Measurements from ENCODE around the gene ELOVL5.

The ELOVL5 gene

DNA sequence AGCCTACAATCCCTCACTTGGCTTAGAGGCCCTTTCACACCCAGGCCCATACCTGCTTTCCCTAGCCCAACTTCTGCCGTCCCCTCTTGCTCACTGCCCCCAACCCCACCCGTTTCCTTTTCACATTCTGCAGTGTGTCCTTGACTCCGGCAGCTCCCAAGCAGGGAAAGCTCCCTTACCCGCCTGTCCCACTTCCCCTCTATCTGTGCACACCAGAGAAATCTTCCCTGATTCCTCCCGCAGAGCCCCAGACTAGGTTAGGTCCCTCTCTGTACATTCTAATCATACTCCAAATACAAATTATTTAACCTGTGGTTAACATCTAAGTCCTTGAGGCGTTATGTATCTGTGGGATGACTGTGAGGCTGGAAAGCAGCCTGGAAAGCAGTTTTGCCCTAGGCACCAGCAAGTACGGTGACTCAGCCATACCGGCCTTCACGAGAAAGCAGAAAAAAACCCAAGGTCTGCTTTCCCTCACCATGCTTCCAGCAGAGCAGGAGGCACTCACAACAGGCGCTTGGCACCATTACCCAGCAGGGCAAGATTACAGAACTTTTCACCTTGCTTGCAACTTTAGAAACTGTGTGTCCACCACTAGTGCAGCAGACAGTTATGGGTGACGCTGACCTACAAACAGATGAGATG, 22.3 kb downstream of the ELOVL5 start:
- no peak for TF ChIP-seq FOXP2 (optimal IDR thresholded peaks at IDR 0.05; ENCODE audit: borderline replicate concordance, extremely low read depth, extremely low read length, insufficient read depth)
- TF ChIP-seq SIN3A (IDR thresholded peaks at IDR 0.05; ENCODE audit: borderline replicate concordance, insufficient read depth, low read length) = peak; percentile 29; the same call in 1 of the 2 replicates

GRCh38 chr6:53325785-53326184, 23.0 kb downstream of the ELOVL5 start:
- TF ChIP-seq FOXP2 (optimal IDR thresholded peaks at IDR 0.05; ENCODE audit: borderline replicate concordance, extremely low read depth, extremely low read length, insufficient read depth) = no peak
- TF ChIP-seq, protein P1, sequence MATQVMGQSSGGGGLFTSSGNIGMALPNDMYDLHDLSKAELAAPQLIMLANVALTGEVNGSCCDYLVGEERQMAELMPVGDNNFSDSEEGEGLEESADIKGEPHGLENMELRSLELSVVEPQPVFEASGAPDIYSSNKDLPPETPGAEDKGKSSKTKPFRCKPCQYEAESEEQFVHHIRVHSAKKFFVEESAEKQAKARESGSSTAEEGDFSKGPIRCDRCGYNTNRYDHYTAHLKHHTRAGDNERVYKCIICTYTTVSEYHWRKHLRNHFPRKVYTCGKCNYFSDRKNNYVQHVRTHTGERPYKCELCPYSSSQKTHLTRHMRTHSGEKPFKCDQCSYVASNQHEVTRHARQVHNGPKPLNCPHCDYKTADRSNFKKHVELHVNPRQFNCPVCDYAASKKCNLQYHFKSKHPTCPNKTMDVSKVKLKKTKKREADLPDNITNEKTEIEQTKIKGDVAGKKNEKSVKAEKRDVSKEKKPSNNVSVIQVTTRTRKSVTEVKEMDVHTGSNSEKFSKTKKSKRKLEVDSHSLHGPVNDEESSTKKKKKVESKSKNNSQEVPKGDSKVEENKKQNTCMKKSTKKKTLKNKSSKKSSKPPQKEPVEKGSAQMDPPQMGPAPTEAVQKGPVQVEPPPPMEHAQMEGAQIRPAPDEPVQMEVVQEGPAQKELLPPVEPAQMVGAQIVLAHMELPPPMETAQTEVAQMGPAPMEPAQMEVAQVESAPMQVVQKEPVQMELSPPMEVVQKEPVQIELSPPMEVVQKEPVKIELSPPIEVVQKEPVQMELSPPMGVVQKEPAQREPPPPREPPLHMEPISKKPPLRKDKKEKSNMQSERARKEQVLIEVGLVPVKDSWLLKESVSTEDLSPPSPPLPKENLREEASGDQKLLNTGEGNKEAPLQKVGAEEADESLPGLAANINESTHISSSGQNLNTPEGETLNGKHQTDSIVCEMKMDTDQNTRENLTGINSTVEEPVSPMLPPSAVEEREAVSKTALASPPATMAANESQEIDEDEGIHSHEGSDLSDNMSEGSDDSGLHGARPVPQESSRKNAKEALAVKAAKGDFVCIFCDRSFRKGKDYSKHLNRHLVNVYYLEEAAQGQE (IDR thresholded peaks at IDR 0.05; ENCODE audit: insufficient read depth in 1 of 2, low read depth in 2 of 2, low read length in 2 of 2) = no peak
- TF ChIP-seq TAF1 (IDR thresholded peaks at IDR 0.05; ENCODE audit: borderline replicate concordance, insufficient read depth, low read length) = no peak
- TF ChIP-seq POLR2AphosphoS5 (IDR thresholded peaks at IDR 0.05; ENCODE audit: low read depth, low read length) = no peak
- TF ChIP-seq SIN3A (IDR thresholded peaks at IDR 0.05; ENCODE audit: borderline replicate concordance, insufficient read depth, low read length) = no peak

GRCh38 chr6:53322188-53323029, 26.3 kb downstream of the ELOVL5 start:
- TF ChIP-seq SIN3A (IDR thresholded peaks at IDR 0.05; ENCODE audit: borderline replicate concordance, insufficient read depth, low read length) (no peak), TAF1 (IDR thresholded peaks at IDR 0.05; ENCODE audit: borderline replicate concordance, insufficient read depth, low read length) (no peak), POLR2AphosphoS5 (IDR thresholded peaks at IDR 0.05; ENCODE audit: low read depth, low read length) (no peak), FOXP2 (optimal IDR thresholded peaks at IDR 0.05; ENCODE audit: borderline replicate concordance, extremely low read depth, extremely low read length, insufficient read depth) (no peak)
- TF ChIP-seq, protein P1 (IDR thresholded peaks at IDR 0.05; ENCODE audit: insufficient read depth in 1 of 2, low read depth in 2 of 2, low read length in 2 of 2) = no peak

- no peak for TF ChIP-seq POLR2AphosphoS5 (IDR thresholded peaks at IDR 0.05; ENCODE audit: low read depth, low read length)
- TF ChIP-seq TAF1 (IDR thresholded peaks at IDR 0.05; ENCODE audit: borderline replicate concordance, insufficient read depth, low read length) = no peak
- TF ChIP-seq FOXP2 (optimal IDR thresholded peaks at IDR 0.05; ENCODE audit: borderline replicate concordance, extremely low read depth, extremely low read length, insufficient read depth) = no peak
- TF ChIP-seq, protein P1 (IDR thresholded peaks at IDR 0.05; ENCODE audit: insufficient read depth in 1 of 2, low read depth in 2 of 2, low read length in 2 of 2) = no peak
- no peak for TF ChIP-seq SIN3A (IDR thresholded peaks at IDR 0.05; ENCODE audit: borderline replicate concordance, insufficient read depth, low read length)
Measured at GRCh38 chr6:53321701-53322100, 27.0 kb downstream of the ELOVL5 start.

- TF ChIP-seq, protein P1 (IDR thresholded peaks at IDR 0.05; ENCODE audit: insufficient read depth in 1 of 2, low read depth in 2 of 2, low read length in 2 of 2) = no peak
- TF ChIP-seq SIN3A (IDR thresholded peaks at IDR 0.05; ENCODE audit: borderline replicate concordance, insufficient read depth, low read length) (no peak), TAF1 (IDR thresholded peaks at IDR 0.05; ENCODE audit: borderline replicate concordance, insufficient read depth, low read length) (no peak), POLR2AphosphoS5 (IDR thresholded peaks at IDR 0.05; ENCODE audit: low read depth, low read length) (no peak), FOXP2 (optimal IDR thresholded peaks at IDR 0.05; ENCODE audit: borderline replicate concordance, extremely low read depth, extremely low read length, insufficient read depth) (no peak)
Measured at GRCh38 chr6:53320964-53321363, 27.8 kb downstream of the ELOVL5 start.
